OCI-LY7 (cell line): ENCODE data around the gene IKZF1.

ENCODE experiments used
- CTCF ChIP-seq: fragments of 200-600 bp; sonication (generic); conservative IDR thresholded peaks from 2 replicates; pipeline ENCODE4 v1.5.1; 2014; ENCODE audit warnings: mild to moderate bottlenecking, antibody characterized with exemption, low read length, moderate library complexity, mixed read lengths
- EZH2phosphoT487 ChIP-seq: fragments of 200-600 bp; sonication (generic); IDR thresholded peaks from 2 replicates; pipeline ENCODE4 v1.6.1; 2018; ENCODE audit warnings: low read depth, borderline replicate concordance, mild to moderate bottlenecking, mixed run types, antibody characterized with exemption, low read length, moderate library complexity, mixed read lengths

- no peak for TF ChIP-seq CTCF
- TF ChIP-seq EZH2phosphoT487: no peak
Observed at GRCh38 chr7:50379082-50379481, 74.6 kb downstream of the IKZF1 start.
